Panc1 (cell line): ENCODE results near the gene ALK.

Experiments
- SIN3A ChIP-seq: IDR thresholded peaks from 2 replicates; pipeline ENCODE4 v1.6.1; 2012; ENCODE audit warnings: low read depth, mild to moderate bottlenecking, low read length, moderate library complexity, borderline replicate concordance; ENCODE audit not compliant: insufficient read depth
- TF ChIP-seq, protein P1 (sequence below): fragments of 450-650 bp; IDR thresholded peaks from 2 replicates; pipeline ENCODE4 v1.5.1; 2017; ENCODE audit warnings: mild to moderate bottlenecking

DNA sequence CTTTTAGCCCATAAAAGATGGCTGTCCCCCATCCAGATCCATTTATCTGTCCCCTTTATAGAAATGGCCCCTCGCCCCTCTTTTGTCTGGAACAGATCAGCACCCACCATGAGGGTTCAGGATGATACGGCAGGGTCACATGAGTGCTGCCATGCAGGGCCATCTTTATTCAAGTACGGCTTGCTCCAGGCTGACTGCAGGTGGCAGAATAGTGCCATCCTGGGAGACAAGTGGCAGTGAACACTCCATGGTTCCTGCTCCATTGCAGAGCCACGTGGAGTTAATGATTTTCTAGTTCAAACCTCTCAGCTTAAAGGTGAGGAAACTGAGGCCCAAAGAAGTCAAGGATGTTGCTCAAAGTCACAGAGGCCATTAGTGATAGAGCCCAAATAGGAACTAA, 625.5 kb downstream of the ALK start:
- TF ChIP-seq, protein P1, sequence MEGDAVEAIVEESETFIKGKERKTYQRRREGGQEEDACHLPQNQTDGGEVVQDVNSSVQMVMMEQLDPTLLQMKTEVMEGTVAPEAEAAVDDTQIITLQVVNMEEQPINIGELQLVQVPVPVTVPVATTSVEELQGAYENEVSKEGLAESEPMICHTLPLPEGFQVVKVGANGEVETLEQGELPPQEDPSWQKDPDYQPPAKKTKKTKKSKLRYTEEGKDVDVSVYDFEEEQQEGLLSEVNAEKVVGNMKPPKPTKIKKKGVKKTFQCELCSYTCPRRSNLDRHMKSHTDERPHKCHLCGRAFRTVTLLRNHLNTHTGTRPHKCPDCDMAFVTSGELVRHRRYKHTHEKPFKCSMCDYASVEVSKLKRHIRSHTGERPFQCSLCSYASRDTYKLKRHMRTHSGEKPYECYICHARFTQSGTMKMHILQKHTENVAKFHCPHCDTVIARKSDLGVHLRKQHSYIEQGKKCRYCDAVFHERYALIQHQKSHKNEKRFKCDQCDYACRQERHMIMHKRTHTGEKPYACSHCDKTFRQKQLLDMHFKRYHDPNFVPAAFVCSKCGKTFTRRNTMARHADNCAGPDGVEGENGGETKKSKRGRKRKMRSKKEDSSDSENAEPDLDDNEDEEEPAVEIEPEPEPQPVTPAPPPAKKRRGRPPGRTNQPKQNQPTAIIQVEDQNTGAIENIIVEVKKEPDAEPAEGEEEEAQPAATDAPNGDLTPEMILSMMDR, result peak; percentile 56
- TF ChIP-seq SIN3A, result no peak
